H1 (cell line): ENCODE results near the gene UGT1A8. TPM values are rescaled to one million over a fixed set of nuclear protein-coding genes. Genes with fewer than 3 reads are reported as not detected.

Source experiments
- CTCF ChIA-PET: fragments of 300-600 bp; sonication (Branson Sonifier 250); formaldehyde crosslinking; loops from one replicate; lab custom pipeline; 2021; ENCODE audit not compliant: partially characterized antibody; lab: Charles Lee
- POLR2A ChIA-PET: fragments of 300-600 bp; sonication (Branson Sonifier 250); formaldehyde crosslinking; loops from one replicate; lab custom pipeline; 2021; ENCODE audit warnings: inconsistent platforms; ENCODE audit not compliant: partially characterized antibody; lab: Charles Lee
- DNase-seq, 2 experiments: peaks; one replicate each; pipeline versions ENCODE4 v3.0.0 to v3.0.0-alpha.2; 2010 to 2022; ENCODE audit warnings: low spot score in 2 of 2, low read depth in 1 of 2, mixed read lengths in 1 of 2
- FAIRE-seq: peaks from 2 replicates; lab custom pipeline; 2011; peaks lifted over from hg19 to GRCh38; lab: Jason Lieb, UNC
- H2AFZ ChIP-seq: 2 replicates; pipeline ENCODE4 v1.8.1; 2012; ENCODE audit warnings: low read length, inconsistent platforms
- H2AK5ac ChIP-seq: 2 replicates; pipeline ENCODE4 v1.6.1; 2013; ENCODE audit warnings: low read depth, low read length
- H2BK120ac ChIP-seq: replicated peaks from 2 replicates; pipeline ENCODE3; 2013; ENCODE audit warnings: low read depth, low read length, inconsistent platforms
- H2BK12ac ChIP-seq: 2 replicates; pipeline ENCODE4 v1.6.1; 2013; ENCODE audit warnings: low read depth, low read length
- H2BK15ac ChIP-seq: 2 replicates; pipeline ENCODE4 v1.6.1; 2013; ENCODE audit warnings: low read length
- H2BK20ac ChIP-seq: 2 replicates; pipeline ENCODE4 v1.6.1; 2013; ENCODE audit warnings: low read length
- H2BK5ac ChIP-seq: 2 replicates; pipeline ENCODE4 v1.6.1; 2013; ENCODE audit warnings: low read depth, low read length
- H3K14ac ChIP-seq: 2 replicates; pipeline ENCODE4 v1.6.1; 2013; ENCODE audit warnings: inconsistent platforms; ENCODE audit not compliant: insufficient read length
- H3K18ac ChIP-seq: 2 replicates; pipeline ENCODE4 v1.6.1; 2013; ENCODE audit warnings: low read length; ENCODE audit errors: extremely low read depth
- H3K23ac ChIP-seq: 2 replicates; pipeline ENCODE4 v1.6.1; 2013; ENCODE audit warnings: inconsistent platforms; ENCODE audit not compliant: insufficient read length
- H3K23me2 ChIP-seq: 2 replicates; pipeline ENCODE4 v1.6.1; 2013; ENCODE audit warnings: low read depth, low read length
- H3K27ac ChIP-seq: 2 replicates; pipeline ENCODE4 v1.6.1; 2011; ENCODE audit warnings: low read depth, low read length, inconsistent platforms
- H3K27me3 ChIP-seq, 4 experiments: replicated peaks in 1 of 4; 1 replicate in 1 of 4; 2 replicates in 3 of 4; pipeline versions ENCODE4 v1.6.1 to v1.8.1; 2011 to 2013; ENCODE audit warnings: low read length in 3 of 4, mild to moderate bottlenecking in 3 of 4, inconsistent platforms in 2 of 4, mixed read lengths in 2 of 4, moderate library complexity in 1 of 4; ENCODE audit not compliant: control insufficient read depth in 3 of 4, insufficient read depth in 3 of 4; ENCODE audit errors: extremely low read depth in 1 of 4
- H3K36me3 ChIP-seq, 4 experiments: 2 replicates each; pipeline versions ENCODE4 v1.6.1 to v1.8.1; 2011 to 2013; ENCODE audit warnings: mild to moderate bottlenecking in 4 of 4, low read length in 3 of 4, moderate library complexity in 2 of 4, control low read depth in 1 of 4, inconsistent platforms in 1 of 4; ENCODE audit not compliant: insufficient read depth in 4 of 4, control insufficient read depth in 2 of 4
- H3K4ac ChIP-seq: replicated peaks from 2 replicates; pipeline ENCODE3; 2013; ENCODE audit warnings: low read length, low read depth, mixed read lengths, inconsistent platforms; ENCODE audit not compliant: insufficient read length
- H3K4me1 ChIP-seq, 4 experiments: replicated peaks in 1 of 4; 1 replicate in 1 of 4; 2 replicates in 3 of 4; pipeline versions ENCODE4 v1.6.1 to v1.8.1; 2011 to 2013; ENCODE audit warnings: low read length in 3 of 4, inconsistent platforms in 2 of 4, mixed read lengths in 1 of 4; ENCODE audit not compliant: insufficient read depth in 4 of 4, control insufficient read depth in 3 of 4
- H3K4me2 ChIP-seq, 2 experiments: 2 replicates each; pipeline versions ENCODE4 v1.6.1 to v1.8.1; 2011 to 2013; ENCODE audit warnings: low read depth in 2 of 2, low read length in 2 of 2, control low read depth in 1 of 2, inconsistent platforms in 1 of 2, mild to moderate bottlenecking in 1 of 2; ENCODE audit not compliant: insufficient read depth in 1 of 2
- H3K4me3 ChIP-seq, 4 experiments: fragments of 200-600, 300-600 bp in 1 of 4; sonication (generic), shearing (Covaris generic), sonication (Bioruptor Twin) in 1 of 4; 2 replicates each; pipeline versions ENCODE4 v1.5.1 to v1.8.1; 2011 to 2016; ENCODE audit warnings: low read length in 4 of 4, low read depth in 3 of 4, control low read depth in 2 of 4, inconsistent platforms in 2 of 4, mild to moderate bottlenecking in 2 of 4, mixed read lengths in 1 of 4, moderate library complexity in 1 of 4; ENCODE audit not compliant: insufficient read depth in 2 of 4; ENCODE audit errors: extremely low read depth in 1 of 4
- H3K56ac ChIP-seq: replicated peaks from 2 replicates; pipeline ENCODE3; 2013; ENCODE audit warnings: low read depth, mild to moderate bottlenecking, mixed read lengths, low read length, inconsistent platforms; ENCODE audit not compliant: insufficient read length
- H3K79me1 ChIP-seq: 2 replicates; pipeline ENCODE4 v1.6.1; 2013; ENCODE audit warnings: low read depth, low read length, control low read depth
- H3K79me2 ChIP-seq, 2 experiments: 2 replicates each; pipeline versions ENCODE4 v1.6.1 to v1.8.1; 2012 to 2013; ENCODE audit warnings: low read length in 2 of 2, mild to moderate bottlenecking in 2 of 2, inconsistent platforms in 1 of 2; ENCODE audit not compliant: insufficient read depth in 2 of 2, control insufficient read depth in 1 of 2
- H3K9ac ChIP-seq, 4 experiments: replicated peaks in 1 of 4; 1 replicate in 1 of 4; 2 replicates in 3 of 4; pipeline versions ENCODE4 v1.6.1 to v1.8.1; 2011 to 2013; ENCODE audit warnings: low read depth in 3 of 4, low read length in 3 of 4, control low read depth in 2 of 4, mild to moderate bottlenecking in 2 of 4, moderate library complexity in 2 of 4, inconsistent platforms in 1 of 4; ENCODE audit errors: extremely low read depth in 1 of 4
- H3K9me3 ChIP-seq, 2 experiments: 2 replicates each; pipeline versions ENCODE4 v1.6.1 to v1.8.1; 2012 to 2013; ENCODE audit warnings: mild to moderate bottlenecking in 2 of 2, moderate library complexity in 2 of 2, control low read depth in 1 of 2, inconsistent platforms in 1 of 2, low read depth in 1 of 2, low read length in 1 of 2, mixed read lengths in 1 of 2; ENCODE audit not compliant: insufficient read depth in 2 of 2
- H4K20me1 ChIP-seq, 2 experiments: replicated peaks in 1 of 2; 2 replicates each; pipeline versions ENCODE3 to v1.8.1; 2011 to 2013; ENCODE audit warnings: inconsistent platforms in 2 of 2, low read length in 2 of 2, mild to moderate bottlenecking in 1 of 2; ENCODE audit not compliant: insufficient read depth in 2 of 2, control insufficient read depth in 1 of 2
- H4K5ac ChIP-seq: 2 replicates; pipeline ENCODE4 v1.6.1; 2013; ENCODE audit warnings: low read length, low read depth, mixed read lengths, inconsistent platforms; ENCODE audit not compliant: insufficient read length
- H4K8ac ChIP-seq: 2 replicates; pipeline ENCODE4 v1.8.0; 2013; ENCODE audit warnings: mild to moderate bottlenecking, moderate library complexity, low read length, inconsistent platforms; ENCODE audit not compliant: insufficient read depth; ENCODE audit errors: extremely low read depth
- H4K91ac ChIP-seq: replicated peaks from 2 replicates; pipeline ENCODE3; 2013; ENCODE audit warnings: low read length, mixed read lengths, inconsistent platforms; ENCODE audit not compliant: insufficient read length
- TCF12 ChIP-seq: IDR thresholded peaks from 2 replicates; pipeline ENCODE4 v1.6.1; 2011; ENCODE audit warnings: low read depth, mild to moderate bottlenecking, low read length
- ZNF274 ChIP-seq: IDR thresholded peaks from 2 replicates; pipeline ENCODE4 v1.7.0; 2012; ENCODE audit warnings: low read length, borderline replicate concordance; ENCODE audit errors: extremely low read depth
- WGBS, 2 experiments: shearing (Covaris generic) in 1 of 2; methylation state at CpG; one replicate each; pipeline versions ENCODE4 v1.1.6 to v1.1.7; 2013 to 2015; ENCODE audit warnings: low lambda C conversion rate in 2 of 2, mixed read lengths in 2 of 2, inconsistent platforms in 1 of 2, low coverage in 1 of 2, missing lambda C conversion rate in 1 of 2; ENCODE audit not compliant: insufficient replicate concordance in 2 of 2, insufficient coverage in 1 of 2, insufficient read length in 1 of 2; ENCODE audit errors: extremely low coverage in 1 of 2, missing lambda C conversion rate in 1 of 2; 5-methylcytosine and 5-hydroxymethylcytosine counted together
- polyA plus RNA-seq, 7 experiments: library from polyadenylated mRNA; depleted of rRNA in 3 of 7; stranded (reverse) in 5 of 7; unstranded in 2 of 7; fragments of >200 nt in 5 of 7; fragments of 200-250 nt in 2 of 7; gene quantifications; 1 replicate in 5 of 7; 2 replicates in 1 of 7; 4 replicates in 1 of 7; pipeline versions ENCODE4 v1.2.1 to v1.2.3, GENCODE V29; 2011 to 2013; ENCODE audit warnings: missing spikeins in 2 of 7, mixed read lengths in 2 of 7
- total RNA-seq: library from RNA; stranded (reverse); fragmentation: NEBNext Ultra II Directional; extraction: Animal tissue kit (Norgen Biotek cat#: 25700); gene quantifications from 2 replicates; pipeline ENCODE4 v1.2.1, GENCODE V29; 2021

The UGT1A8 gene
- total and polyA plus RNA-seq, 2 of the 8 experiments (the other 6 are each of a cell fraction or from before 2014, with no cell fraction given) = not detected

GRCh38 chr2:233811732-233812131 is 194.3 kb downstream of the UGT1A8 start:
- Histone ChIP-seq H3K23ac (no peak overlapping the region), H4K8ac (no peak overlapping the region), H4K91ac (no peak overlapping the region), H4K5ac (no peak overlapping the region), H2BK12ac (no peak overlapping the region), H2AFZ (no peak overlapping the region), H3K14ac (no peak overlapping the region), H3K79me1 (no peaks in the 10 kb centered on the region), H4K20me1 (no peaks in the 10 kb centered on the region), H3K79me2 (no peaks in the 10 kb centered on the region), H3K36me3 (no peaks in the 10 kb centered on the region), H3K4me3 (no peak overlapping the region), H3K9me3 (no peaks in the 10 kb centered on the region), H3K23me2 (no peaks in the 10 kb centered on the region), H3K9ac (no peak overlapping the region), H3K27me3 (no peaks in the 10 kb centered on the region), H3K18ac (no peak overlapping the region), H2BK5ac (no peak overlapping the region), H3K4ac (no peak overlapping the region), H2BK15ac (no peak overlapping the region), H3K4me2 (no peak overlapping the region), H3K27ac (no peak overlapping the region), H2BK20ac (no peak overlapping the region), H3K4me1 (no peaks in the 10 kb centered on the region), H2BK120ac (no peak overlapping the region), H2AK5ac (no peak overlapping the region), H3K56ac (no peak overlapping the region)
- ChIA-PET POLR2A (no interaction called here), CTCF (no interaction called here)
- WGBS, 2 experiments = 91% methylated on average over 8 of the region's 8 CpGs; no CpG with 5 or more reads in 1 of the 2 experiments
- FAIRE-seq (no peak), DNase-seq (no peak)
- TF ChIP-seq ZNF274 (no peak), TCF12 (no peak)
